PFSK-1 (cell line): ENCODE measurements around the gene ZDHHC9.

Source experiments
- FOXP2 ChIP-seq: optimal IDR thresholded peaks from 2 replicates; pipeline ENCODE3; 2011; ENCODE audit warnings: borderline replicate concordance, control low read depth, inconsistent platforms; ENCODE audit not compliant: insufficient read depth; ENCODE audit errors: extremely low read length, extremely low read depth
- POLR2AphosphoS5 ChIP-seq: IDR thresholded peaks from 2 replicates; pipeline ENCODE4 v1.6.1; 2012; ENCODE audit warnings: low read depth, mild to moderate bottlenecking, control low read depth, low read length, moderate library complexity
- REST ChIP-seq, 2 experiments: IDR thresholded peaks; 2 replicates each; pipeline versions ENCODE4 v1.6.1 to v1.8.0; 2011 to 2012; ENCODE audit warnings: low read depth in 2 of 2, low read length in 2 of 2, control low read depth in 1 of 2, inconsistent platforms in 1 of 2, mild to moderate bottlenecking in 1 of 2, moderate library complexity in 1 of 2; ENCODE audit not compliant: insufficient read depth in 1 of 2
- SIN3A ChIP-seq: IDR thresholded peaks from 2 replicates; pipeline ENCODE4 v1.6.1; 2012; ENCODE audit warnings: mild to moderate bottlenecking, low read length, moderate library complexity, borderline replicate concordance; ENCODE audit not compliant: insufficient read depth
- TAF1 ChIP-seq: IDR thresholded peaks from 2 replicates; pipeline ENCODE4 v1.6.1; 2012; ENCODE audit warnings: low read length, control low read depth, borderline replicate concordance; ENCODE audit not compliant: insufficient read depth

DNA sequence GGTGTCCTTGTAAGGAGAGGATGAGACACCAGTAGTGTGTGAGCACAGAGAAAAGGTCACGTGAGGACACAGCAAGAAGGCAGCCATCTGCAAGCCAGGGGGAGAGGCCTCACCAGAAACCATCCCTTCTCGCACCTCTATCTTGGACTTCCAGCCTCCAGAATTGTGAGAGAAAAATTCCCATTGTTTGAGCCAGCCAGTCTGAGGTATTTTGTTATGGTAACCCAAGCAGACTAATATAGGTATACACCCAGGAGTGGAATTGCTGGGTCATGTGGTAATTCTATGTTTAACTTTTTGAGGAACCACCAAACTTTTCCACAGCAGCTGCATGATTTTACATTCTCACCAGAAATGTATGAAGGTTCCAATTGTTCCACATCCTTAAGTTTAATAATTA is 25.6 kb downstream of the ZDHHC9 start:
- TF ChIP-seq TAF1 (no peak), SIN3A (no peak), POLR2AphosphoS5 (no peak), REST (IDR thresholded peaks at IDR 0.05; ENCODE audit: insufficient read depth in 1 of 2, low read depth in 2 of 2, low read length in 2 of 2) (no peak), FOXP2 (no peak)
